NCI-H2196 (cell line): ENCODE measurements around the gene OR6B1.

Experiments used
- DNase-seq: peaks from one replicate; lab custom pipeline; 2025; ENCODE audit not compliant: unreplicated experiment; lab: John Stamatoyannopoulos, UW

The OR6B1 gene

GRCh38 chr7:144000020-144000419, at the start of gene OR6B1:
TSS of gene OR6B1 (plus strand) at chr7:144000320. CDS start at chr7:144003997, 3,677 bp downstream.
- DNase-seq: no peak

DNA sequence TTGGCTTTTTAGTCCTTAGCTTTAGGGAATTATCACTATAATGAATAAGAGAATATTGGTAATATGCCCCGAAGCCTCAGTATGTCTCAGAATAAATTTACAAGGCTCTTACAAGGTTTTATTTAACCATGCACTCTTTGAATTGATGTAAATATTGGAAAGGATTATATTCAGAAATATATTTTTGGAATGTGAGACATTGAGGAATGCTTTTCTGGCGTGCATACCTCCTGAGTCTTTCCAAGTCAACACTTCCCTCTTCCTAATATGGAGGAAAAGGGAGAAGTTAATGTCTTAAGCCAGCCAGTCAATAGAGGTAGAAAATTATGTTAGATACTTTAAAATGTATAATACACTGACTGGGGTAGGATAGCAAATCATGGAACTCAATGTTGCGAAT, 46.7 kb upstream of the OR6B1 start:
- no peak for DNase-seq

DNA sequence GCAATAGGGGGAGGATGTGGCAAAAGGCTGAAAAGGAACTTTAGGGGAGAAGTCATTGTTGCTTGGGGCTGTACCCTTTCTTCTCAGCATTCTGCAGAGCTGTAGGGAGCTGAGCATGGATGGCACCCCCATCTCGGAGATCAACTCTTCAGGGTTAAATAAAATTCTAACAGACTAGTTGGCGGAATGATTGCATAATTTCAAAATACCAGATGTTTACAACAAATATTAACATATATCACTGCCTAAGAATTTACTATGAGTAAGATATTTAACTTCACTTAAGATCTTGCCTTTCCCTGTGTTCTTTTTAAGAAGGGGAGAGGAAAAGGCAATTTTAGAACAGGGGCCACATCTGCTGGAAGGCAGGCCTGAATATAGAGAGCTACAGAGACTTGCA, 46.0 kb upstream of the OR6B1 start:
- DNase-seq: no peak

DNA sequence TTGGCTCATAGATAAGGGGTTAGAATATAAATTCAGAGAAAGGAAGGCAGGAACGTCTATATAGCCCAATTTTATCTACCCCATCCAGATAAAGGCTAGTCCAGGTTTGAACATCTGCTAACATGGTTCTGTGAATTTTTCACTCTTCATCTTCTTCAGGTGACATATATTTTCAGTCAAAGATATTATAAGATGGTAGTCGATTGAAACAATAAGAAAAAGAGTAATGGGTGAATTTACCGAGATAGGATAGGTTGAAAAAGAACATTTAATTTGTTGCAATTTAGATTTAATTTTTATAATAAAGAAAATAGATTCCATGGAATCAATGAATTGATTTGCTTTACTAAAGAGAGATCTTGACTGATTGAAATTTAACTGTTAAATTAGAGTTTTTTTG, 45.6 kb upstream of the OR6B1 start, which contains the start of gene OR2F1:
Gene OR2F1, plus strand, starts transcription at position 301 of the 400 bp plus-strand sequence. CDS start 5,127 bp downstream, outside the sequence.
- no peak for DNase-seq

- DNase-seq: no peak
These were observed 41.3 kb upstream of the OR6B1 start for GRCh38 chr7:143958781-143959180.

- DNase-seq: no peak
These were observed 39.1 kb upstream of the OR6B1 start for GRCh38 chr7:143960813-143961610.

- DNase-seq: no peak
These were observed 34.8 kb upstream of the OR6B1 start for GRCh38 chr7:143965280-143965679.

- DNase-seq: no peak
These were observed 32.7 kb upstream of the OR6B1 start for GRCh38 chr7:143967398-143967797.

- DNase-seq: no peak
These were observed 26.2 kb upstream of the OR6B1 start for GRCh38 chr7:143973870-143974416.

GRCh38 chr7:143974459-143974858, 25.7 kb upstream of the OR6B1 start:
- DNase-seq: no peak

DNA sequence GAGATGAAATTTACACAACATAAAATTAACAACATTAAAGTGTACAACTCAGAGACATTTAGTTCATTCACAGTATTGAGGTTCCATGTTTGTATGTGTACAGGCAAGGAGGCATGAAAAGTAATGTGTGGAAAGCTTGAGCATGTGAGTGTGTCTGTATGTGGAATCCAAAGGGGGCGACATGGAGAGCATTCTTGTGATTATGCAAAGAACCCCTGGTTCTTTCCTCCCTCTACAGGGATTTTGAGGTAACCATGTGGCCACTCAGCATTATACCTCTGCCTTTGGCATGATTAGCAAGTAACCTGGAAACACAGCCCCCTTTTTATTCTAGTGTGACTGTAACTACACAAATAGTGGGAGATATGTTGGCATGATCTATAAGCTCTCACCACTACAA, 24.5 kb upstream of the OR6B1 start:
- DNase-seq: no peak

GRCh38 chr7:143978585-143978984, 21.5 kb upstream of the OR6B1 start:
- no peak for DNase-seq

DNA sequence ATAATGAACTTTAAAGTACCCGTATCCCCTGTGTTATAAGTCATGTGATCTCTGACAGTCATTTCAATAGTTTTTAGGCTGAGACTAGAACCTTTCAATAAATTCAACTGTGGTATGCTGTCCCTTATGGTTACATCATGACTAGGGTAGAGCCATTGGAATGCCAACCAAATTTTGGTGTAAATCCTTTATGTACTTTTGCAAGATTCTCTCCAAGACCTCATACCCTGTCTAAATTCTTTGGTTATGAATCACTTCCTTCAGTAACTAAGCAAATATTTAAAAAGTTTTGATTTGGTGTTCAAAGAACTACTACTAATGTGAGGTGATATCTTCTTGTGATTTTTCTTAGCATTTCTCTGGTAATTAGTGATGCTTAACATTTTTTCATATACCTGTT, 20.8 kb upstream of the OR6B1 start:
- DNase-seq: no peak

DNA sequence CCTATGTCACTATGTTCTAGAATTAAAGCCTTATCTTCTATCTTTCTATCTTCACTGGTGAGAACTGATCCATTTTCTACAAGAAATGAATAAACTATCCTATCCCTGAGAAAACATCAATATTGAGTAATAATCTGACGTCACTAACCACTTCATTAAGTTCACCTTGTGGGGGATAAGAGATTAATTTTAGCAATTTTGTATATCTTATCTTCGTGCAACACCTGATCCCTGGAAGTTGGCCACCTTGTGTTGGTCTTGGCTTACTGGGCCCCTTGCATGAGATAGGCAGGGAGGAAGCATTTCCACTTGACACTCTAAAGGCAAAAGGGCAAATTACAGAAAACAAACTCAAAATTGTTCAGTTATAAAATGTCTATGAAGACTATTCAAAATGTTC, 20.1 kb upstream of the OR6B1 start:
- DNase-seq: no peak

DNA sequence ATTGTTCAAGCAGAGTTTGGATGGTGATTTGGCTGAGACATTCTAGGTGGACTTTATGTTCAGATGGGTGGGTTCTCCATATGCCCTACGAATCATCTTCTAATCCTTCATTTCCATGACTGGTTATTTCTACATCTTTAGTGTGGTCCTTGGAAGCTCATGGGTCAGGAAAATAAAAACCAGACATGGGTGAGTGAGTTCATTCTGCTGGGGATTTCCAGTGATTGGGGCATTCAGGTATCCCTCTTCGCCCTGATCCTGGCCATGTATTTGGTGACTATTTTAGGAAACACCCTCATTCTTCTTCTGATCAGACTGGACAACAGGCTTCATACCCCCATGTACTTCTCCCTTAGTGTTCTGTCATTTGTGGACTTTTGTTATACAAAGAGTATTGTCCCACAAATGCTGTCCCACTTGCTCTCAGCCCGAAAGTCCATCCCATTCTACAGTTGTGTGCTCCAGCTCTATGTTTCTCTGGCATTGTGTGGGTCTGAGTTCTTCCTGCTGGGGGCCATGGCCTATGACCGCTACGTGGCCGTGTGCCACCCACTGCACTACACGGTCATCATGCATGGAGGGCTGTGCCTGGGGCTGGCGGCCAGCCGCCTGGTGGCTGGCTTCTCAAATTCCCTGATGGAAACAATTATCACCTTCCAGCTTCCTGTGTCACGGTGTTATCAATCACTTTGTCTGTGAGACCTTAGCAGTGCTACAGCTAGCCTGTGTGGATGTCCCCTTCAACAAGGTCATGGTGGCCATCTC, 19.2 kb upstream of the OR6B1 start:
- DNase-seq: no peak

- no peak for DNase-seq
These were observed 16.2 kb upstream of the OR6B1 start for GRCh38 chr7:143983960-143984359.

GRCh38 chr7:143987513-143987912, 12.6 kb upstream of the OR6B1 start:
- DNase-seq: no peak

GRCh38 chr7:143988976-143989745, 11.0 kb upstream of the OR6B1 start:
- DNase-seq: no peak

GRCh38 chr7:143992670-143993069, 7.5 kb upstream of the OR6B1 start:
- DNase-seq: no peak

- no peak for DNase-seq
These were observed 6.2 kb upstream of the OR6B1 start for GRCh38 chr7:143993924-143994323.

DNA sequence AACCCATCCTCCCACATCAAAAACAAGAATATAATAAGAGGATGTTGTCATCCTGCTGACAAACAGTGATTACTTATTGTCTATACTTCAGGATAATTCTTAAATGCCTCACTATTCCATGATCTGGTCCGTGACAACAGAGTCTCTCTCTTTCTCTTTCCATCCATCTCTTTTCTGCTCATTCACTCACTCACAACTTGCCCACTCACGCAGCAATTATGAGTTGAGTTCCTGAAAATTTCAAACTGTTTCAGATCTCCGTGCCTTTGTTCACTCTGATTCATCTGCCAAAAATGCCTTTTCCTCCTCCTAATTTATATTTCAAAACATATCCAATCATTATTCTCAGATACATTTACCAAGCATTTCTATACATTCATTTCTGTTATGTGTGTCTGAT, 1.4 kb downstream of the OR6B1 start:
- DNase-seq: no peak
